NCI-H82 (cell line): ENCODE data around the gene TRERF1.

Source experiments
- DNase-seq: peaks from one replicate; lab custom pipeline; 2025; lab: John Stamatoyannopoulos, UW

Gene TRERF1

DNA sequence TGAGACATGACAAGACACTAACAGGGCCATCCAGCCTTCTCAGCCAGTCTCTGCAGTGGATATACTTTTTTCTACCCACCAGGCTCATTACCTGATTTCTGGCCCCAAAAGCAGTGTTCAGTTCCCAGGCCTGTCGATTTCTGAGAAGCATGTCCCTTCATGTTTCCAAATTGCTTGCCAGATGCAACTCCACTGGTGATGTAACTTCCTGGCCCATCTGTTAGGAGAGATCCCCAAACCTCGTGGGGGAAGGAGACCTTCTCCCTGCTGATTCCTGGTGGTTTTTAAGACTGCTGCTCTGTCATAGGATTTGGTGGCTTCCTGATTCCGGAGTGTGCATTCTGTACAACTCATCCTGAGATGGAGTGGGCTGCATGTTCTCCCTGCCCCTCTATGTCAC is 202.4 kb downstream of the TRERF1 start:
- no peak for DNase-seq

DNA sequence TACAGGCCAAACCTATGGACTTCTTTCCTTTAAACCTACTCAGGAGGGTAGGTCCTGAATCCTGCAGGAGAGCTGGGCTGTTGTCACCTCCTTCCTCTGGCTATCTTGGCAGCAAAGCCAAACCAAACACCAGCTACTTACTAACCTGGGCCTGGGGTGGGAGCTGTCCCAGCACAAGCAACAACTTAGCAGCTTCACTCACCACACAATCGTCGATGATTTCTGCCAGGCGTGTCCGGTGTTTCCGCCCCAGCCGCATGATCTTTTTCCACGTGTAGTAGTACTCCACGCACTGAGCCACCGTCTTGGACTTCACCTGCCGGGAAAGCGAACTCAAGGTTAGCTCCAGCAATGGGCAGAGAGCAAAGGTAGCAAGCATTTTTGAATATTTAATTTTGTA is 208.7 kb downstream of the TRERF1 start:
- DNase-seq = no peak

- DNase-seq = peak; percentile 40
Observed at GRCh38 chr6:42241915-42242314, 209.8 kb downstream of the TRERF1 start.

GRCh38 chr6:42239736-42240375 is 211.9 kb downstream of the TRERF1 start:
- DNase-seq = no peak

- peak; percentile 66 for DNase-seq
Observed at GRCh38 chr6:42239333-42239732, 212.4 kb downstream of the TRERF1 start.

DNA sequence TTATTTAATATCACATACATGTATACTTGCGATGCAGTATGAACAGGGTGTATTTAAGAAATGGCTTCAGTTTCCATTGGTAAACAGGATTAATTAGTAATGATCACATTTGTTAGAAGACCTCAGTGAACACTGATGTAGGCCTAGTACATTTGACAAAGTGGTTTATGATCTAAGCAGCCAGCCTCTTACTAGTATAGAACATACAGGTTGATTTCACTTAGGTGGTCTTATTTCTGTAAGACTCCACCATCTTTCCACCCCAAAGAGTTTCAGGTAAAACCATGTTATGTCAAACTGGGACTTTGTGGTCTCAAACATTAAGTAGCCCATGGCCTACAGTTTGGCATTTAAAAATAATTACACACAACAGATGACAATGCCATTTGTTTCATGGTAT is 213.9 kb downstream of the TRERF1 start:
- no peak for DNase-seq

GRCh38 chr6:42236682-42237473 is 214.8 kb downstream of the TRERF1 start:
- DNase-seq = no peak

DNA sequence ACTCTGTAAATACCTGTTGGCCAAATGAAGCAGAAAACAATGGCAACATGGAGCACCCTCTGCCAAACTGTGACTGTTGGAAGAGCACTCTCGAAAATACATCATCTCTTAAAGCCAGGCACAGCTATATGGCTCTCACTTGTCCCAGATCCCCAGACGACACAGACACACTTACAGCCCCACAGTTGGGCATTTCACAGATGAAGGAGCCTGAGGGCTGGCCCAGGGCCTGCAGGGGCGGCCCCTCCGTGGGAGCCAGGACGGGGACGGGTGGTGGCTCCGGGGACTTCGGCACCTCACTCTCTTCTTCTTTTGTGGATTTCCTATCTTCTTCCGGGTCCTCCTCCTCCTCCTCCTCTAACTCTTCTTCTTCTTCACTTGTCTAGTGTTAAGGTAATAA is 215.7 kb downstream of the TRERF1 start:
- no peak for DNase-seq

DNA sequence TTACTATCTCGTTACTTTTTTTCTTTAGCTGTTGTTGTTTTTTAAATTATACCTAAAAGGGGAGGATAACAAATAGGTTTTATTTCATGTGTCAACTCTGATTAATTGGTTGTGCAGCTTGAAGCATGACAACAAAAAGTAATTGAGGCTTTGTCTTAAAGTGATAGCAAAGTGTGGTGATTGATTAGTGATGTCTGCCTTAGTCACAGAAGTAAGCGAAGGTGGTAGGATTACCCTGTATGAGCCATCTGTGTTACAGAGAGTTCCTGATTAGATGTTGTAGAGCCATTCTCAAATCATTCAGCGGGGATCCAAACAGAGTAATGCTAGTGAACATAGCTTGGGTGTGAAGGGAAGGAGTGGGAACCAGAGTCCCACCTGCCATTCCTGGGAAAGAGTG is 219.7 kb downstream of the TRERF1 start:
- peak; percentile 24 for DNase-seq

GRCh38 chr6:42230345-42231321 is 221.1 kb downstream of the TRERF1 start:
- peak; percentile 19 for DNase-seq

DNA sequence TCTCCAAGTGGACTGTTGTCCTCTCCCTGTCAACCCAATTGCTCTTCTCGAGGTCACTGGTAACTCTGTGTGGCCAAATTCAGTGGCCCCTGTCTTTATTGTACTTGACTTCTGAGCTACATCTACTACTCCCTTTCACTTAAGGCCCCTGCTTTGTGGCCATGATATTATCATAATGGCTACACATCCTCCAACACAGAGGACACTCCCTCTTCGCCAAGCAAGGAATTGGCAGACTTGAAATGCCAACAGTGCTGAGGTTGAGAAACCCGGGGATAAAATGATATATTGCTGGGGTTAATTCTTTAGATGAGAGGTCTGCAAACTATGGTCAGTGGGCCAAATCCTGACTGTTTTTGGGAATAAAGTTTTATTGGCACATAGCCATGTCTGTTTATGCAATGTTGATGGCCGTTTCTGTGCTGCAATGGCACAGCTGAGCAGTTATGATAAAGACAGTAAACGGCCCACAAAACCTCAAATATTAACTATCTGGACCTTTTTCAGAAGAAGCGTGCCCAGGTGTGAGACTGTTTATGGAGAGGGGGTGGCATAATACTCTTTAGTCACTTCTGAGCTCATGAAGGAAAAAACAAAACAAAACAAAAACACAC is 222.1 kb downstream of the TRERF1 start:
- no peak for DNase-seq

DNA sequence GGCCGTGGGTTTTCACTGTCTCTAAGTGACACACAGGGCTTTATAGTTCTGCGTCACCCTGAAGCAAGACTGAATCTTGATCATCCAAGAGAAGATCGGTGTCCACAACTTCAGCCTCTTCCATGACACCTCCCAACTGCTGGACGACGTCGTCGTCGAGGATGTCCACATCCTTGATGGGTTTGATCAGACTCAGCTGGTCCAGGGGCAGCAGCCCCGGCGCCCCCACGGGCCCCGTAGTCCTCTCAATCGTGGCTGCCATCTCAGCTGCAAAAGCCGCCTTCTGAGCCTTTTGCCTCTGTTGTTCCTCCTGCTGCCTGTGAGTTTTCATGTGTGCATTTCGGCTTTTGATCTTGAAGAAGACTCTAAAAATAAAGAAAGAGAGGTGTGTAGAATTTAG is 223.4 kb downstream of the TRERF1 start:
- no peak for DNase-seq

DNA sequence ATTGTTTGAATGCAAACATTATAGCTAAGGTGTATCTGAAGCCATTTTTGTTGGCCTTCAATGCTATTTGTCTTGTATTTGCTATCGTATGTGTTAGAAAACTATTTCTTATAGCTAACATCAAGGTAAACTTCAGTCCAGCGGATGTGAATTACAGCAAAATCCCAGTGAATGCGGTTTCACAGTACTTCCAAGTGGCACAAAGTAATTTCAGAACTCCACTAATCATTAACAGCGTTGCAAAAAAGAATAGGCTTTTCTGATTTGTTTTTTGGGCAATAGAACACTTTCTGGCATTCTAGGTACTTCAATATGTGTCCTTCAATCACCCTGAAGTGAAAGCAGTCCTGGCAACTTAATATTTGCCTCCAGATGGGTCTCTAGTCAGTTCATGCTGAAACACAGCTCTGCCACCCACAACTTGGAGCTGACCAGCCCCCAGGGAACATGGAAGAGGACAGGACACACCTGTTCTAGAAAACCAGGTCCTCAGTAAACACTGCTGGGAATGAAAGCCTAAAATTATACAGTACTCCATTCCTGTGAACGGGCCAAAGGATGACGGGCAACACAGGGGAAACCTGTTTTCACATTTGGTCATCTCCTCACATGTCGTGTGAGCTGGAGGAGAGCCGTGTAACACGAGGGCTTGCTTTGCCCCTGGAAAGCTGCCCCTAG is 224.4 kb downstream of the TRERF1 start:
- DNase-seq = no peak

GRCh38 chr6:42226645-42227143 is 225.0 kb downstream of the TRERF1 start:
- DNase-seq = no peak

DNA sequence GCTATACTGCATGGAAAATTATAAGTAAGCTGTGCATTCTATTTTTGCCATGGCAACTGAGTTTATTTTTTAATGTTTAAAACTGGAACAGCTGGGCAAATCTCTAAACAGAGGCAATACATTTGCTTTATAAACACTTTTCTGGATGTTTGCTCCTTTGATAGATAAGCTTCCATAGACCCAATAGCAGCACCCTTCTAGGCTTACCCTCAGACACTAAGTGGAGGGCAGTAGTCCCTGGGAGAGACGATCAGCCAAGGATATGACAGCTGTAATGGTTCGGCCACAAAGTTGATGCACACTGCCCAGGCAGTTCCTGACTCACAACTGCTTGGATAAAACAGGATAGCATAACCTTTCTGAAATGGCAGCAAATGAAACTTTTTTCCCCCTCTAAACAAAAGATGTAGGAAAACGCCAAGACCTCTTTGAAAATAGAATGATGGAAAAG is 225.5 kb downstream of the TRERF1 start:
- no peak for DNase-seq

DNA sequence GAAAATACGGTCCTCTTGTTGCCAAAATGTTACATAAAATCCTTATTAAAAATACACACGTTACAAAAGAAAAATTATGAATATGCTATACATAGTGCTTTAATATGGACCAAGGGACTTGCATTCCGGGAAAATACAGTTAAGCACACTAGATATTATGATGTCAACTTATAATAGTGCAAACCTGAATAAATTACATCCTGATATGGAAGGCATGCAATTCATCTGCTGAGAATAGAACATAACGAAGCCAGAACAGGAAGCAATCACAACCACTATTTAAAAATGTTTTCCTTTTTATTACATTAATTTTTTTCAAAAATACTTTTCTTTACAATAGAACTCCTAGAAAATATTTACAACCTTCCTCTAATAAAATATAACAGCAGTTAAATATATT is 226.3 kb downstream of the TRERF1 start:
- no peak for DNase-seq

DNA sequence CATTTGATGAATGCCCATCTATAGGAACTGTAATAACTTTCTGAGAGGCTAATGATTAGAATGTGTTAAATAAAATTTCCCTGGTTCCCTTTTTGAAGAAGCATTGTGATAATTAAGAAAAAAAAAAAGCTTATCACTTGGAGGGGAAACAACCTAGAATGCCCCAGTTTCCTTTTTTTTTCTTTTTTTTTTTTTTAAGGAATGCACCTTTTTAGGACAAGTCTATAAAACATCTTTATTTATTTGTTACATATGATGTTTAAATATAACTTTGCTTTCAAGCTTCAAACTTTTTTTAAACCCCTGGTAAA is 226.7 kb downstream of the TRERF1 start:
- no peak for DNase-seq

GRCh38 chr6:42224222-42225028 is 227.3 kb downstream of the TRERF1 start:
- DNase-seq = no peak

DNA sequence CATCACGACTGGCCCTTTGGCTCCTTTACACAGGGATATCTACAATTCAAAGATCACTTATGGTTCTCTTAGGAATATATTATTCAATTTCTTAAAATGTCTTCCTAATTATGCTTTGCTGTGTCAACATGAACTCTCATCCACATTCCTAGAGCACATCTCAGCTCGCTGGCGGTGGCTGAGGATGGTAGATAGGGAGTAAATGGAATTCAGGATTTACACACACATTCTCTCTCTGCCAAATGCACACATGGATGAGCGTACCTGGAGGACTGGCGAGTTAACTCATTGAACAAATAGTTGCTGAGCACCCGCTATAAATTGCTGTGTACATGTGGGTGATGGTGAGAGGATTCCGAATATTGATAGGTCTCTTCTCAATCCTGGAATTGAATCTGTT is 229.3 kb downstream of the TRERF1 start:
- no peak for DNase-seq

- DNase-seq = no peak
Observed at GRCh38 chr6:42221546-42221945, 230.2 kb downstream of the TRERF1 start.

GRCh38 chr6:42220807-42221206 is 230.9 kb downstream of the TRERF1 start:
- DNase-seq = no peak
